Endodermal cell (in vitro differentiated cells): ENCODE results near the gene HSPA2. TPM values are rescaled to one million over a fixed set of nuclear protein-coding genes. Genes with fewer than 3 reads are reported as not detected.

Experiments
- DNase-seq: peaks from one replicate; pipeline ENCODE4 v3.0.0-alpha.2; 2017
- H3K27ac ChIP-seq: 2 replicates; pipeline ENCODE4 v1.5.1; 2013; ENCODE audit warnings: mild to moderate bottlenecking, low read depth, low read length, moderate library complexity
- H3K27me3 ChIP-seq: 2 replicates; pipeline ENCODE4 v1.6.1; 2013; ENCODE audit warnings: mild to moderate bottlenecking, low read length, moderate library complexity; ENCODE audit not compliant: insufficient read depth, control insufficient read depth, poor library complexity, severe bottlenecking
- H3K36me3 ChIP-seq: 2 replicates; pipeline ENCODE4 v1.7.0; 2013; ENCODE audit warnings: mild to moderate bottlenecking, low read length, moderate library complexity; ENCODE audit not compliant: control insufficient read depth, insufficient read depth
- H3K4me1 ChIP-seq: one replicate; pipeline ENCODE4 v1.7.0; 2013; ENCODE audit warnings: low read length; ENCODE audit not compliant: control insufficient read depth, insufficient read depth
- H3K4me3 ChIP-seq: 2 replicates; pipeline ENCODE4 v1.5.1; 2013; ENCODE audit warnings: mild to moderate bottlenecking, low read length, moderate library complexity
- H3K9ac ChIP-seq: 2 replicates; pipeline ENCODE4 v1.6.1; 2013; ENCODE audit warnings: mild to moderate bottlenecking, low read length, moderate library complexity; ENCODE audit not compliant: poor library complexity, severe bottlenecking; ENCODE audit errors: extremely low read depth
- H3K9me3 ChIP-seq: 2 replicates; pipeline ENCODE4 v1.6.1; 2013; ENCODE audit warnings: mild to moderate bottlenecking, low read length, moderate library complexity; ENCODE audit not compliant: control insufficient read depth
- H3K27ac Mint-ChIP-seq: 2 replicates; pipeline ENCODE4 v1.8.0; 2020; ENCODE audit warnings: mixed read lengths
- H3K27me3 Mint-ChIP-seq: 2 replicates; pipeline ENCODE4 v1.8.0; 2021; ENCODE audit warnings: mild to moderate bottlenecking, mixed read lengths; ENCODE audit not compliant: insufficient read depth
- H3K36me3 Mint-ChIP-seq: 2 replicates; pipeline ENCODE4 v1.8.0; 2020; ENCODE audit warnings: low read depth, mixed read lengths
- H3K4me1 Mint-ChIP-seq: 2 replicates; pipeline ENCODE4 v1.8.0; 2020; ENCODE audit warnings: mixed read lengths
- H3K4me3 Mint-ChIP-seq: 2 replicates; pipeline ENCODE4 v1.8.0; 2020; ENCODE audit warnings: mild to moderate bottlenecking, moderate library complexity, mixed read lengths
- H3K9me3 Mint-ChIP-seq: 2 replicates; pipeline ENCODE4 v1.8.0; 2020; ENCODE audit warnings: mild to moderate bottlenecking, mixed read lengths
- WGBS, 2 experiments: methylation state at CpG; one replicate each; pipeline versions ENCODE4 v1.1.5 to v1.1.7; 2013; ENCODE audit warnings: missing lambda C conversion rate in 2 of 2, mixed read lengths in 1 of 2; ENCODE audit not compliant: insufficient coverage in 1 of 2, insufficient read length in 1 of 2; 5-methylcytosine and 5-hydroxymethylcytosine counted together
- total RNA-seq, 2 donors: library from RNA; stranded (reverse); fragmentation: NEBNext Ultra II Directional in 1 of 2; extraction: Animal tissue kit (Norgen Biotek cat#: 25700) in 1 of 2; gene quantifications; 2 replicates in 1 of 2; 3 replicates in 1 of 2; pipeline ENCODE4 v1.2.1, GENCODE V29; 2021
- TF ChIP-seq, protein P1 (sequence below): fragments of 200-600 bp; sonication (generic); conservative IDR thresholded peaks from 2 replicates; pipeline ENCODE4 v1.5.0; 2021; ENCODE audit warnings: antibody characterized with exemption, mild to moderate bottlenecking

The HSPA2 gene
- total RNA-seq, 2 donors from 2014 or later, result 7.9 to 12.9 TPM

DNA sequence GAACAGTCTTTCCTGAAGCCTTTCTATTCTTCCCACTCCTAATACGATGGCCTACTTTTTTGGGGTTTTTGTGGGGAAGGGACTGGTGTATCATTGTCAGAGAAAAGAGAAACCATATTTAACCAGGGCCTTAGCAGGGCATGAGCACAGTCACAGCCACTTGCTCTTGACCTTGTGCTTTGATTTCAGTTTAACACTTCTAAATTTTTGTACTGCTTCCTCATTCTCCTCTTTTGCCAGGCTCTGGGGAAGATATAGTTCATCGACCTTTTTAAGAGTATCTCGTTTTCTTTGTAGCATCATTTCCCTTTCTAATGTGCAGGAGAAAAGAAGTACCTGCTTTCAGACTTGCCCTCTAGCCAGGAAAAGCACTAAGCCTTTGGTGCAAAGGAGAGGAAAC is 33.8 kb upstream of the HSPA2 start:
- DNase-seq, result no peak
- Mint-ChIP-seq H3K27ac (peak overlapping the region; percentile 8), H3K4me3 (peak overlapping the region; percentile 80), H3K4me1 (peaks cover 66% of the 10 kb centered on the region), H3K27me3 (no peaks in the 10 kb centered on the region), H3K9me3 (no peaks in the 10 kb centered on the region), H3K36me3 (no peaks in the 10 kb centered on the region)
- Histone ChIP-seq H3K36me3 (peaks cover 2% of the 10 kb centered on the region), H3K9me3 (no peaks in the 10 kb centered on the region), H3K9ac (peak overlapping the region; percentile 19), H3K4me3 (peak overlapping the region; percentile 93), H3K27ac (no peak overlapping the region), H3K4me1 (peaks cover 14% of the 10 kb centered on the region), H3K27me3 (no peaks in the 10 kb centered on the region)
- 84 to 100% methylated on average over 2 to 3 of the region's 3 CpGs for WGBS, 2 experiments
- TF ChIP-seq, protein P1, sequence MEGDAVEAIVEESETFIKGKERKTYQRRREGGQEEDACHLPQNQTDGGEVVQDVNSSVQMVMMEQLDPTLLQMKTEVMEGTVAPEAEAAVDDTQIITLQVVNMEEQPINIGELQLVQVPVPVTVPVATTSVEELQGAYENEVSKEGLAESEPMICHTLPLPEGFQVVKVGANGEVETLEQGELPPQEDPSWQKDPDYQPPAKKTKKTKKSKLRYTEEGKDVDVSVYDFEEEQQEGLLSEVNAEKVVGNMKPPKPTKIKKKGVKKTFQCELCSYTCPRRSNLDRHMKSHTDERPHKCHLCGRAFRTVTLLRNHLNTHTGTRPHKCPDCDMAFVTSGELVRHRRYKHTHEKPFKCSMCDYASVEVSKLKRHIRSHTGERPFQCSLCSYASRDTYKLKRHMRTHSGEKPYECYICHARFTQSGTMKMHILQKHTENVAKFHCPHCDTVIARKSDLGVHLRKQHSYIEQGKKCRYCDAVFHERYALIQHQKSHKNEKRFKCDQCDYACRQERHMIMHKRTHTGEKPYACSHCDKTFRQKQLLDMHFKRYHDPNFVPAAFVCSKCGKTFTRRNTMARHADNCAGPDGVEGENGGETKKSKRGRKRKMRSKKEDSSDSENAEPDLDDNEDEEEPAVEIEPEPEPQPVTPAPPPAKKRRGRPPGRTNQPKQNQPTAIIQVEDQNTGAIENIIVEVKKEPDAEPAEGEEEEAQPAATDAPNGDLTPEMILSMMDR, result no peak

DNA sequence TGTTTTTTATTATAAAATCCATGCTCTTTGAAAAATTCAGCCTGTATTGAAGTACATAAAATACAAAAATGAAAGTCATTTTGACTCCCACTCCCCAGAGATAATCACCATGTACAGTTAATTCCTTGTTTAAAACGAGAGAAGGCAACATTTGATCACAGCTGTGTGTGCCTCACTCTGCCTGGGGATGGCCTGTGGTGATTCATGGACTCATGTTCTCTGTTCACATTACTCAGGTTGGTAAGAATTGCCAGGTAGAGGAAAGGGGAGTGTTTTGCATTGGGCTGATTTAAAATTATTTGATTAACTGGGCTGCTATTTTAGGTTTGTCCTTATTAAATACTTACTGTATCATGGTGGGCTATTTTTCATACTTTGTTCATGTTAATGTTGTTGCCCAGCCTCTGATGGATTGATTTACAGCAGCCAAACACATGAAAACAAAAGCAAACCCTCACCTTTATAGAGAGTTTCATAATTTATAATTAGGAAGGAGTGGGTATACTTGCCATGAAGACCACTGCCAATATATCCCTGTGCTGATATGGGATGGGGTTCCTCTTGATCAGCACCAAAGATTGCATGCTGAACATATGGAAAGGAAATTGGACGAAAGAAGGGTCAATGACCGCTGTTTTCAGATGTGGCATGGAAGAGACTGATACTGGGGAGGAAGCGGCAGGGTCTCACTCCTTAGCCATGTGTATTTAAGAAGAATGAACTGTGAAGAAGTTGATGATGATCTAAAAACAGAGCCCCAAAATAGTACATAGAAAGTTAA is 33.0 kb upstream of the HSPA2 start:
- Histone ChIP-seq H3K9ac (peak overlapping the region; percentile 19), H3K27me3 (no peaks in the 10 kb centered on the region), H3K36me3 (peaks cover 3% of the 10 kb centered on the region), H3K9me3 (no peaks in the 10 kb centered on the region), H3K27ac (no peak overlapping the region), H3K4me3 (peak overlapping the region; percentile 93), H3K4me1 (peaks cover 9% of the 10 kb centered on the region)
- no peak for DNase-seq
- Mint-ChIP-seq H3K27me3 (no peaks in the 10 kb centered on the region), H3K9me3 (no peaks in the 10 kb centered on the region), H3K36me3 (no peaks in the 10 kb centered on the region), H3K27ac (peak overlapping the region; percentile 32), H3K4me1 (peaks cover 57% of the 10 kb centered on the region), H3K4me3 (peak overlapping the region; percentile 80)
- TF ChIP-seq, protein P1, result no peak
- 67 to 83% methylated on average over 1 to 4 of the region's 4 CpGs for WGBS, 2 experiments

DNA sequence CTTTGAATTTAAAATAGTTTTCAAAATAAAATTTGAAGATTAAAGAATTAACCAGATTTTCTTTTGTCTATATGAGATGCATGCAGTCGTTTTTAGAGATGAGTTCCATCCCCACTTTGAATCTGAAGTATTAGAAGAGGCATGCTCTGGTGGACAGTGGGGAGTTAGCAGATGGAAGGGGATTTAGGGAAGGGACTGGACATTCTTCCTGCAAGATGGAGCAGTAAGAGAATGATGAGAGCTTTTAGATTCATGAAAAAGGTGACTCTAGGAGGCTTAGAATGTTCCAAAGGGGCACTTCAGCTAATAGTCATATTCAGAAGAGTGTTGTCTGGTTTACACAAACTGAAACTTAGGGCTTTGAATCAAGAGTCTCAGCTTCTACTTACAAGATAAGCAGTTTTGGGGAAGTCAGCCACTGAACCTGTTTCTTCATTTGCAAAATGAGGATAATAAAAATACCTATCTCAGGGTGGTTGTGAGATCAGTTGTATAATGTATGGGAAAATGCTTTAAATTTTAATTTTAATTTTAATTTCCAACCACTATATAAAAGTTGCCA is 32.2 kb upstream of the HSPA2 start:
- TF ChIP-seq, protein P1, result no peak
- Histone ChIP-seq H3K9me3 (no peaks in the 10 kb centered on the region), H3K27ac (no peak overlapping the region), H3K4me3 (peak overlapping the region; percentile 93), H3K27me3 (no peaks in the 10 kb centered on the region), H3K9ac (peak overlapping the region; percentile 7), H3K36me3 (peaks cover 8% of the 10 kb centered on the region), H3K4me1 (peaks cover 9% of the 10 kb centered on the region)
- Mint-ChIP-seq H3K27ac (peak overlapping the region; percentile 2), H3K9me3 (no peaks in the 10 kb centered on the region), H3K4me3 (peak overlapping the region; percentile 80), H3K4me1 (peaks cover 54% of the 10 kb centered on the region), H3K36me3 (no peaks in the 10 kb centered on the region), H3K27me3 (no peaks in the 10 kb centered on the region)
- WGBS, 2 experiments, result 59 to 83% methylated on average over 1 of the region's 1 CpG
- no peak for DNase-seq
